Endothelial cell of umbilical vein (primary cell): Measurements from ENCODE around the gene RASIP1. TPM values are rescaled to one million over a fixed set of nuclear protein-coding genes. Genes with fewer than 3 reads are reported as not detected.
A peak's percentile ranks its signal among the peaks of the same experiment; 100 is the strongest.

Experiments
- BruUV-seq: library from RNA; stranded (reverse); fragments of 400-500 nt; replicated peaks from 2 replicates; lab custom pipeline; 2021; lab: Mats Ljungman, UMichigan
- CTCF ChIA-PET: fragments of 300-600, 350-600 bp; sonication (Branson Sonifier 250); formaldehyde crosslinking; loops from one replicate; lab custom pipeline; 2021; ENCODE audit warnings: antibody characterized with exemption, inconsistent platforms; lab: Charles Lee
- POLR2A ChIA-PET: fragments of 300-600, 350-600 bp; sonication (Branson Sonifier 250); formaldehyde crosslinking; loops from one replicate; lab custom pipeline; 2021; ENCODE audit warnings: antibody characterized with exemption, inconsistent platforms; lab: Charles Lee
- DNase-seq: peaks from one replicate; pipeline ENCODE4 v3.0.0-alpha.2; 2011; ENCODE audit warnings: low read depth, low spot score
- FAIRE-seq: peaks from 2 replicates; lab custom pipeline; 2011; peaks lifted over from hg19 to GRCh38; lab: Jason Lieb, UNC
- H2AFZ ChIP-seq: 2 replicates; pipeline ENCODE4 v1.6.0; 2012; ENCODE audit warnings: low read depth, low read length, control low read depth, inconsistent platforms
- H3K27ac ChIP-seq: 2 replicates; pipeline ENCODE4 v1.5.1; 2011; ENCODE audit warnings: low read depth, mild to moderate bottlenecking, control low read depth, low read length, moderate library complexity; ENCODE audit not compliant: insufficient read depth
- H3K27me3 ChIP-seq, 2 experiments: 2 replicates each; pipeline versions ENCODE4 v1.6.0 to v1.6.1; 2011; ENCODE audit warnings: low read length in 2 of 2, mixed read lengths in 1 of 2; ENCODE audit not compliant: control insufficient read depth in 2 of 2, insufficient read depth in 2 of 2
- H3K36me3 ChIP-seq, 2 experiments: 2 replicates in 1 of 2; 3 replicates in 1 of 2; pipeline ENCODE4 v1.5.1; 2011; ENCODE audit warnings: low read length in 2 of 2, mild to moderate bottlenecking in 1 of 2, moderate library complexity in 1 of 2; ENCODE audit not compliant: control insufficient read depth in 2 of 2, insufficient read depth in 2 of 2; ENCODE audit errors: extremely low read depth in 1 of 2
- H3K4me1 ChIP-seq: 3 replicates; pipeline ENCODE4 v1.5.1; 2011; ENCODE audit warnings: mild to moderate bottlenecking, low read length; ENCODE audit not compliant: control insufficient read depth, insufficient read depth; ENCODE audit errors: extremely low read depth
- H3K4me2 ChIP-seq: 2 replicates; pipeline ENCODE4 v1.6.1; 2011; ENCODE audit warnings: low read length, control low read depth, mixed read lengths; ENCODE audit not compliant: insufficient read depth
- H3K4me3 ChIP-seq, 3 experiments: fragments of 200-600 bp in 1 of 3; sonication (generic), shearing (Covaris generic) in 1 of 3; replicated peaks in 1 of 3; 2 replicates each; pipeline ENCODE4 v1.5.1; 2011 to 2016; ENCODE audit warnings: control low read depth in 3 of 3, low read length in 3 of 3, mild to moderate bottlenecking in 2 of 3, inconsistent platforms in 1 of 3, low read depth in 1 of 3, moderate library complexity in 1 of 3; ENCODE audit not compliant: insufficient read depth in 1 of 3
- H3K79me2 ChIP-seq: 2 replicates; pipeline ENCODE4 v1.6.0; 2012; ENCODE audit warnings: low read length, inconsistent platforms; ENCODE audit not compliant: control insufficient read depth, insufficient read depth
- H3K9ac ChIP-seq: replicated peaks from 2 replicates; pipeline ENCODE3; 2011; ENCODE audit warnings: low read length, control low read depth; ENCODE audit not compliant: insufficient read depth; ENCODE audit errors: extremely low read depth
- H3K9me1 ChIP-seq: replicated peaks from 3 replicates; pipeline ENCODE4 v1.6.0; 2011; ENCODE audit warnings: mild to moderate bottlenecking, low read length; ENCODE audit not compliant: control insufficient read depth, insufficient read depth; ENCODE audit errors: extremely low read depth
- H3K9me3 ChIP-seq: replicated peaks from 2 replicates; pipeline ENCODE4 v1.5.1; 2012; ENCODE audit warnings: low read length, inconsistent platforms; ENCODE audit not compliant: control insufficient read depth, insufficient read depth
- H4K20me1 ChIP-seq: replicated peaks from 2 replicates; pipeline ENCODE3; 2011; ENCODE audit warnings: mild to moderate bottlenecking, low read length; ENCODE audit not compliant: control insufficient read depth, insufficient read depth; ENCODE audit errors: extremely low read depth
- CTCF ChIP-seq, 2 donors: IDR thresholded peaks; 1 replicate in 1 of 2; 2 replicates in 1 of 2; pipeline ENCODE4 v1.5.1; 2011; ENCODE audit warnings: low read length in 2 of 2, mild to moderate bottlenecking in 2 of 2, moderate library complexity in 2 of 2, control low read depth in 1 of 2, inconsistent platforms in 1 of 2, low read depth in 1 of 2; ENCODE audit not compliant: insufficient read depth in 1 of 2; ENCODE audit errors: extremely low read depth in 1 of 2
- EZH2 ChIP-seq: IDR thresholded peaks from 2 replicates; pipeline ENCODE4 v1.6.1; 2012; ENCODE audit warnings: borderline replicate concordance, low read depth, mild to moderate bottlenecking, moderate library complexity, low read length, inconsistent platforms; ENCODE audit not compliant: severe bottlenecking
- FOS ChIP-seq: IDR thresholded peaks from 2 replicates; pipeline ENCODE4 v1.6.1; 2011; ENCODE audit warnings: mild to moderate bottlenecking, low read length, moderate library complexity, borderline replicate concordance; ENCODE audit not compliant: insufficient read depth
- GATA2 ChIP-seq: IDR thresholded peaks from 2 replicates; pipeline ENCODE4 v1.7.0; 2011; ENCODE audit warnings: low read depth, mild to moderate bottlenecking, moderate library complexity, mixed read lengths, low read length; ENCODE audit not compliant: insufficient read length, insufficient read depth
- JUN ChIP-seq: IDR thresholded peaks from 2 replicates; pipeline ENCODE4 v1.6.1; 2011; ENCODE audit warnings: borderline replicate concordance, low read depth; ENCODE audit not compliant: insufficient read length, insufficient read depth
- MYC ChIP-seq: IDR thresholded peaks from one replicate; pipeline ENCODE4 v1.6.1; 2011; ENCODE audit warnings: mild to moderate bottlenecking, low read depth, low read length
- POLR2A ChIP-seq: IDR thresholded peaks from 2 replicates; pipeline ENCODE4 v1.6.1; 2012; ENCODE audit warnings: low read depth, mild to moderate bottlenecking, control low read depth, low read length
- dilution Hi-C: fragments of 300-500 bp; cut with MboI; formaldehyde crosslinking; loops from one replicate; pipeline ENCODE4 v1.15.0; 2019; ENCODE audit warnings: low sequenced_read_pairs; ENCODE audit not compliant: extremely low pct_ligation_motif_present
- intact Hi-C: fragments of 100-400 bp; cut with micrococcal nuclease; formaldehyde crosslinking; loops from one replicate; pipeline ENCODE4 v1.10.0; 2022
- polyA plus RNA-seq, 4 experiments: library from polyadenylated mRNA; depleted of rRNA in 3 of 4; stranded (reverse) in 3 of 4; unstranded in 1 of 4; fragments of >200 nt; gene quantifications; 2 replicates each; pipeline versions ENCODE4 v1.2.1 to v1.2.3, GENCODE V29; 2011 to 2012; ENCODE audit warnings: missing spikeins in 1 of 4
- total RNA-seq: library from RNA; stranded (reverse); gene quantifications from 2 replicates; pipeline ENCODE4 v1.2.3, GENCODE V29; 2021
- TF ChIP-seq, protein P1 (sequence below): IDR thresholded peaks from 2 replicates; pipeline ENCODE4 v1.6.1; 2011; ENCODE audit not compliant: insufficient read depth, insufficient read length

RASIP1 gene
- total and polyA plus RNA-seq, 2 donors (not counting 3 experiments of a cell fraction or from before 2014, with no cell fraction given), result 66.2 to 82.1 TPM

- ChIA-PET POLR2A (interaction anchor here (1.2 kb wide), 1 partner anchor 50 kb away, joined by 3 read pairs; no protein-coding TSS in a partner anchor), CTCF (interaction anchor here (0.6 to 3.6 kb wide), 30 partner anchors 9 to 296 kb away, joined by 3 to 54 read pairs (median 6); partner anchors contain the start of genes CA11, FUT2, HSD17B14 and IZUMO1)
- no peak overlapping the region for H3K4me2 ChIP-seq
- H3K27ac ChIP-seq, result no peak overlapping the region
- H3K4me3 ChIP-seq, result no peak overlapping the region
- TF ChIP-seq POLR2A (no peak), CTCF (IDR thresholded peaks at IDR 0.05; ENCODE audit: extremely low read depth in 1 of 2, insufficient read depth in 1 of 2, low read depth in 1 of 2, low read length in 2 of 2) (peak; percentile 86 to 92), JUN (no peak), MYC (no peak), EZH2 (no peak), GATA2 (no peak), FOS (no peak)
- TF ChIP-seq, protein P1, sequence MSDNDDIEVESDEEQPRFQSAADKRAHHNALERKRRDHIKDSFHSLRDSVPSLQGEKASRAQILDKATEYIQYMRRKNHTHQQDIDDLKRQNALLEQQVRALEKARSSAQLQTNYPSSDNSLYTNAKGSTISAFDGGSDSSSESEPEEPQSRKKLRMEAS, result no peak
- intact Hi-C loops, result loop anchor here (1.0 to 2.0 kb wide), 6 partner anchors 29 to 167 kb away; partner anchors contain the start of gene CA11
- FAIRE-seq, result peak; percentile 95
- H2AFZ ChIP-seq, result peak overlapping the region; percentile 41
- peak; percentile 88 for DNase-seq
- no peak overlapping the region for H3K9ac ChIP-seq
- no peaks in the 10 kb centered on the region for H3K27me3 ChIP-seq
- no peaks in the 10 kb centered on the region for H3K9me1 ChIP-seq
- no peaks in the 10 kb centered on the region for H3K79me2 ChIP-seq
- BruUV-seq, result no TSS peak
- no peaks in the 10 kb centered on the region for H4K20me1 ChIP-seq
- dilution Hi-C loops, result no loop called here
- no peaks in the 10 kb centered on the region for H3K4me1 ChIP-seq
- H3K9me3 ChIP-seq, result no peaks in the 10 kb centered on the region
- H3K36me3 ChIP-seq, result no peaks in the 10 kb centered on the region
These were observed 65.2 kb downstream of the RASIP1 start for GRCh38 chr19:48674921-48675824.
